GM12878 (cell line): Measurements from ENCODE around the gene SRPK2. TPM values are rescaled to one million over a fixed set of nuclear protein-coding genes. Genes with fewer than 3 reads are reported as not detected.

Experiments used
- ATAC-seq: fragments of 200-7000 bp; cut with Tn5 transposase; 3 replicates; pipeline ENCODE4 v1.9.1; 2020; ENCODE audit warnings: mild to moderate bottlenecking, moderate library complexity
- BruUV-seq: library from RNA; stranded (reverse); fragments of 400-500 nt; replicated peaks from 2 replicates; lab custom pipeline; 2021; lab: Mats Ljungman, UMichigan
- CTCF ChIA-PET: fragments of 300-600 bp; sonication (Branson Sonifier 250); formaldehyde crosslinking; extraction: SDS; loops from one replicate; lab custom pipeline; 2021; ENCODE audit warnings: inconsistent platforms; lab: Yijun Ruan, JAX
- POLR2A ChIA-PET: fragments of 350-600 bp; formaldehyde crosslinking; extraction: SDS; loops from one replicate; lab custom pipeline; 2021; ENCODE audit warnings: inconsistent platforms; lab: Charles Lee
- RAD21 ChIA-PET: fragments of 300-600 bp; sonication (Branson Sonifier 250); formaldehyde crosslinking; loops from one replicate; lab custom pipeline; 2023; ENCODE audit warnings: antibody characterized with exemption; ENCODE audit not compliant: unreplicated experiment; lab: Charles Lee
- SMC1A ChIA-PET: fragments of 300-600 bp; sonication (Branson Sonifier 250); formaldehyde crosslinking; loops from one replicate; lab custom pipeline; 2023; ENCODE audit not compliant: unreplicated experiment, uncharacterized antibody; lab: Charles Lee
- DNase-seq: peaks from one replicate; pipeline ENCODE4 v3.0.0-alpha.2; 2011; ENCODE audit warnings: low read depth, low spot score
- FAIRE-seq: peaks from 3 replicates; lab custom pipeline; 2011; peaks lifted over from hg19 to GRCh38; lab: Jason Lieb, UNC
- H2AFZ ChIP-seq: 2 replicates; pipeline ENCODE4 v1.6.0; 2011; ENCODE audit warnings: low read depth, low read length, control low read depth; ENCODE audit not compliant: control insufficient read depth
- H3K27ac ChIP-seq: 2 replicates; pipeline ENCODE4 v1.5.1; 2011; ENCODE audit warnings: control low read depth; ENCODE audit not compliant: control insufficient read depth, insufficient read depth
- H3K27me3 ChIP-seq, 2 experiments: replicated peaks in 1 of 2; 2 replicates each; pipeline versions ENCODE4 v1.6.0 to v1.6.1; 2011; ENCODE audit warnings: low read length in 1 of 2; ENCODE audit not compliant: control insufficient read depth in 2 of 2, insufficient read depth in 2 of 2
- H3K36me3 ChIP-seq, 2 experiments: 2 replicates each; pipeline ENCODE4 v1.5.1; 2011; ENCODE audit warnings: low read length in 1 of 2; ENCODE audit not compliant: control insufficient read depth in 2 of 2, insufficient read depth in 2 of 2
- H3K4me1 ChIP-seq: 2 replicates; pipeline ENCODE4 v1.6.1; 2011; ENCODE audit warnings: mild to moderate bottlenecking, low read length, moderate library complexity, mixed read lengths; ENCODE audit not compliant: control insufficient read depth, insufficient read depth
- H3K4me2 ChIP-seq: 2 replicates; pipeline ENCODE4 v1.6.0; 2011; ENCODE audit warnings: control low read depth; ENCODE audit not compliant: control insufficient read depth, insufficient read depth
- H3K4me3 ChIP-seq: fragments of 200-600 bp; sonication (generic); 2 replicates; pipeline ENCODE4 v1.5.1; 2016
- H3K79me2 ChIP-seq: 2 replicates; pipeline ENCODE4 v1.6.0; 2011; ENCODE audit warnings: low read length; ENCODE audit not compliant: control insufficient read depth, insufficient read depth
- H3K9ac ChIP-seq: 2 replicates; pipeline ENCODE4 v1.8.0; 2011; ENCODE audit warnings: low read length, control low read depth, mixed read lengths; ENCODE audit not compliant: control insufficient read depth, insufficient read depth
- H3K9me3 ChIP-seq: replicated peaks from 3 replicates; pipeline ENCODE4 v1.5.1; 2011; ENCODE audit warnings: mild to moderate bottlenecking, low read length; ENCODE audit not compliant: control insufficient read depth, insufficient read depth
- H4K20me1 ChIP-seq: 2 replicates; pipeline ENCODE4 v1.6.0; 2011; ENCODE audit not compliant: control insufficient read depth, insufficient read depth
- KDM1A ChIP-seq: fragments of 200-600 bp; sonication (generic); IDR thresholded peaks from 2 replicates; pipeline ENCODE4 v1.6.1; 2016; ENCODE audit warnings: borderline replicate concordance
- MYC ChIP-seq: IDR thresholded peaks from 2 replicates; pipeline ENCODE4 v1.6.1; 2011; ENCODE audit warnings: mild to moderate bottlenecking, low read length, moderate library complexity, inconsistent platforms; ENCODE audit not compliant: insufficient read depth, insufficient replicate concordance, insufficient read length, severe bottlenecking
- RAD21 ChIP-seq: IDR thresholded peaks from 2 replicates; pipeline ENCODE4 v1.6.1; 2011; ENCODE audit warnings: mild to moderate bottlenecking, low read depth, low read length, moderate library complexity; ENCODE audit not compliant: insufficient read depth
- SMC3 ChIP-seq: IDR thresholded peaks from 2 replicates; pipeline ENCODE4 v1.6.1; 2011; ENCODE audit warnings: low read length, improper control_type of control experiment, borderline replicate concordance
- WGBS: methylation state at CpG from one replicate; pipeline ENCODE4 v1.1.6; 2016; ENCODE audit warnings: low lambda C conversion rate; ENCODE audit not compliant: insufficient replicate concordance, insufficient coverage; ENCODE audit errors: missing lambda C conversion rate; 5-methylcytosine and 5-hydroxymethylcytosine counted together
- in situ Hi-C: fragments of 300-500 bp; cut with MboI; formaldehyde crosslinking; loops from 9 replicates; pipeline ENCODE4 v1.14.3; 2018; ENCODE audit warnings: mixed read lengths
- intact Hi-C: fragments of 100-400 bp; cut with micrococcal nuclease; formaldehyde crosslinking; loops from one replicate; pipeline ENCODE4 v1.14.2; 2022; ENCODE audit not compliant: unreplicated experiment
- polyA plus RNA-seq, 11 experiments: library from polyadenylated mRNA; depleted of rRNA in 4 of 11; unstranded in 6 of 11; stranded (reverse) in 5 of 11; fragments of >200 nt; fragmentation: Nextera tagmentation in 4 of 11; fragmentation: Illumina TruSeq in 1 of 11; extraction: Ambion mirVana in 4 of 11; extraction: Trizol in 1 of 11; gene quantifications; 1 replicate in 1 of 11; 2 replicates in 10 of 11; pipeline versions ENCODE4 v1.2.1 to v1.2.3, GENCODE V29; 2011 to 2016; ENCODE audit warnings: inconsistent platforms in 2 of 11, missing spikeins in 2 of 11, low read depth in 1 of 11
- total RNA-seq, 4 experiments: library from RNA; depleted of rRNA in 3 of 4; stranded (reverse); fragments of >200 nt in 3 of 4; fragmentation: Illumina TruSeq in 1 of 4; extraction: Trizol in 1 of 4; gene quantifications; 2 replicates each; pipeline versions ENCODE4 v1.2.1 to v1.2.3, GENCODE V29; 2013 to 2021
- TF ChIP-seq, protein P1 (sequence below), 3 experiments: IDR thresholded peaks in 2 of 3; conservative IDR thresholded peaks in 1 of 3; 2 replicates each; pipeline ENCODE4 v1.5.1; 2011; ENCODE audit warnings: low read depth in 3 of 3, low read length in 3 of 3, mild to moderate bottlenecking in 3 of 3, control low read depth in 2 of 3, moderate library complexity in 2 of 3, inconsistent platforms in 1 of 3, mixed read lengths in 1 of 3; ENCODE audit not compliant: control insufficient read depth in 2 of 3, insufficient read depth in 1 of 3; ENCODE audit errors: extremely low read depth in 1 of 3

SRPK2 gene
- total and polyA plus RNA-seq, 10 of the 15 experiments (the other 5 are each of a cell fraction or from before 2014, with no cell fraction given), result 13.2 to 32.8 (median 24.5) TPM

GRCh38 chr7:105141068-105141467 lies 247.7 kb downstream of the SRPK2 start:
- 86% methylated on average over 6 of the region's 6 CpGs for WGBS
- no peaks in the 10 kb centered on the region for H3K27me3 ChIP-seq
- no peaks in the 10 kb centered on the region for H4K20me1 ChIP-seq
- H3K4me3 ChIP-seq, result no peak overlapping the region
- H3K4me2 ChIP-seq, result no peak overlapping the region
- no peaks in the 10 kb centered on the region for H3K79me2 ChIP-seq
- H3K36me3 ChIP-seq, result peaks cover 7% of the 10 kb centered on the region in 2 experiments; a peak in 3 of 4 replicates
- no peaks in the 10 kb centered on the region for H3K9me3 ChIP-seq
- H3K27ac ChIP-seq, result no peak overlapping the region
- RAD21 ChIA-PET, result interaction anchor here (0.8 to 1.5 kb wide), 4 partner anchors 24 to 289 kb away, joined by 3 to 5 read pairs (median 3); no protein-coding TSS in a partner anchor
- in situ Hi-C loops (no loop called here), intact Hi-C loops (no loop called here)
- TF ChIP-seq SMC3, result peak; percentile 40; the same call in 1 of the 2 replicates
- TF ChIP-seq, protein P1, sequence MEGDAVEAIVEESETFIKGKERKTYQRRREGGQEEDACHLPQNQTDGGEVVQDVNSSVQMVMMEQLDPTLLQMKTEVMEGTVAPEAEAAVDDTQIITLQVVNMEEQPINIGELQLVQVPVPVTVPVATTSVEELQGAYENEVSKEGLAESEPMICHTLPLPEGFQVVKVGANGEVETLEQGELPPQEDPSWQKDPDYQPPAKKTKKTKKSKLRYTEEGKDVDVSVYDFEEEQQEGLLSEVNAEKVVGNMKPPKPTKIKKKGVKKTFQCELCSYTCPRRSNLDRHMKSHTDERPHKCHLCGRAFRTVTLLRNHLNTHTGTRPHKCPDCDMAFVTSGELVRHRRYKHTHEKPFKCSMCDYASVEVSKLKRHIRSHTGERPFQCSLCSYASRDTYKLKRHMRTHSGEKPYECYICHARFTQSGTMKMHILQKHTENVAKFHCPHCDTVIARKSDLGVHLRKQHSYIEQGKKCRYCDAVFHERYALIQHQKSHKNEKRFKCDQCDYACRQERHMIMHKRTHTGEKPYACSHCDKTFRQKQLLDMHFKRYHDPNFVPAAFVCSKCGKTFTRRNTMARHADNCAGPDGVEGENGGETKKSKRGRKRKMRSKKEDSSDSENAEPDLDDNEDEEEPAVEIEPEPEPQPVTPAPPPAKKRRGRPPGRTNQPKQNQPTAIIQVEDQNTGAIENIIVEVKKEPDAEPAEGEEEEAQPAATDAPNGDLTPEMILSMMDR (IDR thresholded peaks at IDR 0.05 in 2 of 3, conservative IDR thresholded peaks at IDR 0.05 in 1 of 3; ENCODE audit: control insufficient read depth in 2 of 3, extremely low read depth in 1 of 3, insufficient read depth in 1 of 3, low read depth in 3 of 3, low read length in 3 of 3), result peak in 2 of 3 experiments; percentile 20 to 41; a peak in 3 of 6 replicates
- TF ChIP-seq KDM1A, result no peak
- TF ChIP-seq MYC, result no peak
- peak; percentile 48 for TF ChIP-seq RAD21
- no peaks in the 10 kb centered on the region for H3K4me1 ChIP-seq
- FAIRE-seq (no peak), DNase-seq (no peak), ATAC-seq (peak; percentile 61; the same call in 2 of the 3 replicates)
- no TSS peak for BruUV-seq
- CTCF ChIA-PET, result interaction anchor here (0.6 to 2.8 kb wide), 9 partner anchors 20 to 219 kb away, joined by 3 to 14 read pairs (median 4); no protein-coding TSS in a partner anchor
- H2AFZ ChIP-seq, result no peak overlapping the region
- POLR2A ChIA-PET, result no interaction called here
- SMC1A ChIA-PET, result interaction anchor here (0.6 to 2.0 kb wide), 9 partner anchors 16 to 289 kb away, joined by 3 to 7 read pairs (median 4); no protein-coding TSS in a partner anchor
- no peak overlapping the region for H3K9ac ChIP-seq
